Stimulated activated effector memory CD8-positive, alpha-beta T cell treated with anti-CD3 and anti-CD28 coated beads, Interleukin-12 subunit alpha, Interleukin-12 subunit beta, amount 100 ng/mL, for 72 hours (primary cell): ENCODE measurements around the gene GLB1L3.
"Not testable (repeated sequence)": the region's sequence is repeated elsewhere in the genome, so short reads cannot be mapped to it uniquely, and the experiment has no call there.

ENCODE experiments used
- ATAC-seq: fragments of 150-1000 bp; cut with Tn5 transposase; 2 replicates; pipeline ENCODE4 v1.10.0; 2021
- DNase-seq, 2 donors: peaks; one replicate each; pipeline ENCODE4 v3.0.0; 2021 to 2022; ENCODE audit warnings: low spot score in 2 of 2
- H3K27ac Mint-ChIP-seq: one replicate; pipeline ENCODE4 v1.8.0; 2022; ENCODE audit warnings: mild to moderate bottlenecking, mixed read lengths
- H3K36me3 Mint-ChIP-seq: one replicate; pipeline ENCODE4 v1.8.0; 2022; ENCODE audit warnings: mild to moderate bottlenecking, mixed read lengths
- H3K4me1 Mint-ChIP-seq: one replicate; pipeline ENCODE4 v1.8.0; 2022; ENCODE audit warnings: mixed read lengths
- H3K4me3 Mint-ChIP-seq: one replicate; pipeline ENCODE4 v1.8.0; 2022; ENCODE audit warnings: mild to moderate bottlenecking, mixed read lengths
- H3K9me3 Mint-ChIP-seq: one replicate; pipeline ENCODE4 v1.8.0; 2022; ENCODE audit warnings: mixed read lengths

GLB1L3 gene

GRCh38 chr11:134281635-134282034, 5.5 kb downstream of the GLB1L3 start:
- not testable (repeated sequence) for H3K27ac Mint-ChIP-seq, H3K4me3 Mint-ChIP-seq, H3K9me3 Mint-ChIP-seq, H3K4me1 Mint-ChIP-seq, H3K36me3 Mint-ChIP-seq
- peak in 1 of 2 donors; percentile 38 for DNase-seq
- ATAC-seq: peak; percentile 31

DNA sequence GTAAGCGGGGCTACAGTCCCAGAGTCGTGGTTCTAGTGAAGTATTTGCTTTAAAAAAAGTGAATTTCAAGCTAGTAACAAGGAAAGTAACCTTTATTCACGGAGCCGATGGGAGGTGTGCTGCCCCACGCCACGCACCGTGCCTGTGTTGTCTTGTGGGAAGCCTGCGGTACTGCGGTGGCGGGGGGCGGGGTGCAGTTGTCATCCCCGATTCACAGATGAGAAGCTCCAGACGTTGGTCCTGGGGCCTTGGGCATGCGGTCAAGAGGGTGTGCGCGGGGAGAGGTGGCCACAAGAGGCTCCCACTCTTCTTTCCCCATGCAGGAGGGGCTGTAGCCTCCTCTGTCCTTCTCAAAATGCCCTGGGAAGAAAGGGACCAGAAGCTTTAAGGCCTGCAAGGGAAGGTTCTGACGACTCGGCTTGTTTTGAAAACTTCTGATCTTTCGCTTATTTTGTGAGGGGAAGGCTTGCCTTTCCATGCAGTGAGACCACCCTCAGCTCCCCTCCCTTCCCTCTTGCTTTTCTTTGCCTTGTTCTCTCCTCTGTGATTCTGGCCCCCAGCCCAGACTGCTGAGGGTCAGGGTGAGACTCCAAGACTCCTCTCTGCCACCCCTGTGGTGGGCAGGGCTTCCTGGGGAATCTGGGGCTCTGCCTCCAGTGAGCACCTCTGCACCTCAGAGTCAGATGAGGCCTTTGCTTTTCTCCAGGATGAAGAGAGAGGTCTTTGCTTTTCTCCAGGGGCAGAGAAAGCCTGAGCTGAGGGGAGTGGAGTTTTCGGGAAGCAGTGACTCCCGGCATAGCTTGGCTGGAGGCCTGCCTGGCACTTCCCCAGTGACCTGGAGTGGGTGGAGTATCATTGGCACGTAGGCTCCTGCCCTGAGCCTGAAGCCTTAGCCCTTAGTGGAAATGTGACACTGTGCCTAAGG, 6.2 kb downstream of the GLB1L3 start:
- H3K4me3 Mint-ChIP-seq: no peak overlapping the region
- no peaks in the 10 kb centered on the region for H3K36me3 Mint-ChIP-seq
- no peaks in the 10 kb centered on the region for H3K9me3 Mint-ChIP-seq
- ATAC-seq (no peak), DNase-seq (peak in 1 of 2 donors; percentile 38)
- H3K4me1 Mint-ChIP-seq: peaks cover under 1% of the 10 kb centered on the region
- no peak overlapping the region for H3K27ac Mint-ChIP-seq

DNA sequence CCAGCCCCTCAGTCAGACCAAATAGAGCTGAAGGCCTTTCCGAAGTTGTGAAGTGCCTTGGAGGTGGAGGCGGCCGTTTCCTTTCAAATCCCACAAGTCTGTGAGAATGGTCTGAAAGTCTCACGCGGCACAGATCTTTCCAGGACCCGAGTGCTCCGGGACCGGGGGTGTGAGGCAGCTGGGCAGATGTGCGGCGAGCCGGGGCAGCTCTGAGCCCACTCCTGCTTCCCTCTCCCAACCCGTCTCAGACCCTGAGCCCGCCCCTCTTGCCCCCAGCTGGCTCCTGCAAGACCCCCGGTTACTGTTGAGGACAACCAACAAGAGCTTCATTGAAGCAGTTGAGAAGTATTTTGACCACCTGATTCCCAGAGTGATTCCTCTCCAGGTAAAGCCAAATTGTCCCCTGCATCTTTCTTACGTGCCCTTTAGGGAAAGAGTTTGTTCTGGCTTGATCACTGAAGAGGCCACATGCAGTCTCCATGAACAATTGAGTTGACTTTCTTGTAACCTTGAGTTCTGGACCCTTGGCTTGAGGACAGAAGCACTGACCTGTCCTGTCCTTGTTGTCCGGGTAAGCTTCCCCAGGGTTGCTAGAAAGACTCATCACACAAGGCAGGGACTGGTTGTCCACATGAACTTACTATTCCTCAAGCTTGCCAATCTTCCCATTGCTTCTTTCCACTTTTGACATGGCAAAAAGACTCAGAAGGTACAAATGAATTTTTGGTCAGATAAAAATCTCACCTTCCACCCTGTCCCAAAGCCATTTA, 7.5 kb downstream of the GLB1L3 start:
- H3K36me3 Mint-ChIP-seq: no peaks in the 10 kb centered on the region
- no peak for ATAC-seq
- H3K9me3 Mint-ChIP-seq: no peaks in the 10 kb centered on the region
- H3K27ac Mint-ChIP-seq: no peak overlapping the region
- DNase-seq: peak in 1 of 2 donors; percentile 32
- H3K4me1 Mint-ChIP-seq: no peaks in the 10 kb centered on the region
- H3K4me3 Mint-ChIP-seq: no peak overlapping the region

- H3K4me1 Mint-ChIP-seq, H3K4me3 Mint-ChIP-seq, DNase-seq, ATAC-seq, H3K9me3 Mint-ChIP-seq, H3K27ac Mint-ChIP-seq, H3K36me3 Mint-ChIP-seq: not testable (repeated sequence)
Measured at GRCh38 chr11:134284349-134284748, 8.2 kb downstream of the GLB1L3 start.

DNA sequence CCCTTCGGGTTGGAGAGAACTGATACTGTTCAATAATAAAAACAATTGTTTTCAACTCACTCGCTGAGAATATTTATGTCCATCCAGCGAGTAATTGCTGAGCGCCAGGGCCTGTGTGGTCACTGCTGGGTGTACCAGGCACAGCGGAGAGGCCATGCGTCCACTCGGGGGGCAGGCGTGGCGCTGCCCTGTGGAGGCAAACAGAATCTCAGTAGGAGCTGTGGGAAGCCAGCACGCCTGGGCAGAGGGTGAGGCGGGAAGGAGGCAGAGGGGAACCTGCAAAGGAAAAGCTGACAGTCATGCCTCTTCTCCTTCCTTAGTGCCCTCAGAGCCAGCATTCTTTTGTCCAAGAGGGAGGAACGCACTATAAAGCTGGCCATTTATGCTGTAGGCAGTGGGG, 11.4 kb downstream of the GLB1L3 start:
- Mint-ChIP-seq H3K9me3 (no peaks in the 10 kb centered on the region), H3K4me1 (no peaks in the 10 kb centered on the region), H3K27ac (no peak overlapping the region), H3K36me3 (no peaks in the 10 kb centered on the region), H3K4me3 (no peak overlapping the region)
- DNase-seq (no peak), ATAC-seq (no peak)

DNA sequence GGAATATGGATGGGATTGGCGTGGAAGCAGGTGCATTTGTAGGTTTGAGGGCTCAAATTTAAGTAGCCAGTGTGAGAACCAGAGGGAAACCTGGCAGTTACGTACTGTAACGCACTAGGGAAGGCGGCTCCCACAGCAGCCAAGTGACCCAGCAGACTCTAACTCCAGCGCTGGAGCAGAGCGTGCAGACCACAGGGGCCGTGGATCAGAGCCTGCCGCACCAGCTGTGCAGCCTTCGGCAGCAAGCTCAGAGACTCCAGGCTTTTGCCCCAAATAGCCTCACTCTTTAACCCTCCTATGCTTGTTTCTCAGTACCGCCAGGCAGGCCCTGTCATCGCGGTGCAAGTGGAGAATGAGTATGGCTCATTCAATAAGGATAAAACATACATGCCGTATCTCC, 12.3 kb downstream of the GLB1L3 start:
- Mint-ChIP-seq H3K9me3 (no peaks in the 10 kb centered on the region), H3K4me3 (no peak overlapping the region), H3K36me3 (no peaks in the 10 kb centered on the region), H3K4me1 (no peaks in the 10 kb centered on the region), H3K27ac (no peak overlapping the region)
- no peak for ATAC-seq
- no peak for DNase-seq

GRCh38 chr11:134289167-134289566, 13.0 kb downstream of the GLB1L3 start:
- Mint-ChIP-seq H3K4me3 (no peak overlapping the region), H3K4me1 (peaks cover under 1% of the 10 kb centered on the region), H3K36me3 (no peaks in the 10 kb centered on the region), H3K9me3 (no peaks in the 10 kb centered on the region), H3K27ac (no peak overlapping the region)
- DNase-seq (no peak), ATAC-seq (no peak)

DNA sequence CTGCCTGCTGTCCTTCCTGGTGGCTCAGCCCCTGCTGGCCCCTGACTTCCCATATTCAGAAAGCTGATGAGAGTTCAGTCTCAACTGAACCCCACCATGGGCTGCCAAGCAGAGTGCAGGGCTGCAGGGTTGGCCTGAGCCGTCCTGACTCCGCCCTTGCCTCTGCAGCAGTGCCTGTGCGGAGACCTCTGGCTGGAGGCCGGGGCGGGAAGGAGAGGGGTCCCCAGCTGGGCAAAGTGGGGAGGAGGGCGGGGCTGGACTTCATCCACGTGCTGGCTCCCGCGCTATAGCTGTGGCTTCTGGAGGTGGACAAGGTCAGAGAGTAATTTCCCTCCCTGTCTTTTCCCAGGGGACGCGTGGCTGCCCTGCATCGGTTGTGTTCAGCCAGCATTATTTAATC, 13.6 kb downstream of the GLB1L3 start:
- no peak for DNase-seq
- peaks cover 7% of the 10 kb centered on the region for H3K4me1 Mint-ChIP-seq
- no peaks in the 10 kb centered on the region for H3K9me3 Mint-ChIP-seq
- peaks cover 4% of the 10 kb centered on the region for H3K36me3 Mint-ChIP-seq
- no peak overlapping the region for H3K27ac Mint-ChIP-seq
- no peak overlapping the region for H3K4me3 Mint-ChIP-seq
- ATAC-seq: no peak

DNA sequence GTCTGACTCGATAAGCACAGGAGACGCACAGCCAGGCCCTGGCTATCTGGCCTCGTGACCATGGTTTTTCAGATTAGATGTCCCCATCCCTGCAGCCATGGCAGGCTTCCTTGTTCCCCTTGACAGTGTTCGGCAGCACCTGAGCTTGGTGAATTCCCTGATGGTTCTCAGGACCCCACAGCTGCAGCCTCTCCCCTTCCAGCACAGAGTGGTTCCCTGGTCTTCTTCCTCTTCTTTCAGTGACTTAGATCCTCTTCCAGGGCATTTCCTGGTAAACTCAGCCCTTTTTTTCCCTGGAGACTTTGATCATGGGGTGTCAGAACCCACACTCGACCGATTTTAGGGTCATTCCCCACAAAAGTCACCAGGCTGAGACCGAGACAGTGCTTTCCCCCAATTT, 14.5 kb downstream of the GLB1L3 start:
- Mint-ChIP-seq H3K27ac (no peak overlapping the region), H3K4me1 (peaks cover 7% of the 10 kb centered on the region), H3K9me3 (no peaks in the 10 kb centered on the region), H3K36me3 (peaks cover 4% of the 10 kb centered on the region), H3K4me3 (no peak overlapping the region)
- ATAC-seq (no peak), DNase-seq (no peak)

GRCh38 chr11:134291196-134291595, 15.0 kb downstream of the GLB1L3 start:
- Mint-ChIP-seq H3K36me3 (peaks cover 4% of the 10 kb centered on the region), H3K4me3 (no peak overlapping the region), H3K4me1 (peaks cover 7% of the 10 kb centered on the region), H3K27ac (no peak overlapping the region), H3K9me3 (no peaks in the 10 kb centered on the region)
- DNase-seq (no peak), ATAC-seq (no peak)

- DNase-seq (no peak), ATAC-seq (no peak)
- Mint-ChIP-seq H3K36me3 (peaks cover 4% of the 10 kb centered on the region), H3K9me3 (no peaks in the 10 kb centered on the region), H3K27ac (no peak overlapping the region), H3K4me3 (no peak overlapping the region), H3K4me1 (peaks cover 7% of the 10 kb centered on the region)
Measured at GRCh38 chr11:134292661-134293060, 16.5 kb downstream of the GLB1L3 start.

GRCh38 chr11:134293119-134294113, 17.2 kb downstream of the GLB1L3 start:
- peaks cover 4% of the 10 kb centered on the region for H3K36me3 Mint-ChIP-seq
- no peak overlapping the region for H3K27ac Mint-ChIP-seq
- no peak for DNase-seq
- peaks cover 7% of the 10 kb centered on the region for H3K4me1 Mint-ChIP-seq
- H3K4me3 Mint-ChIP-seq: no peak overlapping the region
- no peaks in the 10 kb centered on the region for H3K9me3 Mint-ChIP-seq
- ATAC-seq: no peak

- no peaks in the 10 kb centered on the region for H3K9me3 Mint-ChIP-seq
- peaks cover 4% of the 10 kb centered on the region for H3K36me3 Mint-ChIP-seq
- H3K27ac Mint-ChIP-seq: no peak overlapping the region
- no peak overlapping the region for H3K4me3 Mint-ChIP-seq
- peak; percentile 96 for ATAC-seq
- no peak for DNase-seq
- peaks cover 7% of the 10 kb centered on the region for H3K4me1 Mint-ChIP-seq
Measured at GRCh38 chr11:134294664-134295063, 18.5 kb downstream of the GLB1L3 start.

- Mint-ChIP-seq H3K27ac (no peak overlapping the region), H3K9me3 (peaks cover 3% of the 10 kb centered on the region), H3K4me1 (no peaks in the 10 kb centered on the region), H3K36me3 (peaks cover 14% of the 10 kb centered on the region), H3K4me3 (no peak overlapping the region)
- ATAC-seq (no peak), DNase-seq (no peak)
Measured at GRCh38 chr11:134312223-134312622, 36.0 kb downstream of the GLB1L3 start.

GRCh38 chr11:134312807-134313206, 36.6 kb downstream of the GLB1L3 start:
- no peak overlapping the region for H3K4me3 Mint-ChIP-seq
- peaks cover 11% of the 10 kb centered on the region for H3K36me3 Mint-ChIP-seq
- no peak for ATAC-seq
- H3K27ac Mint-ChIP-seq: no peak overlapping the region
- DNase-seq: no peak
- peaks cover 3% of the 10 kb centered on the region for H3K9me3 Mint-ChIP-seq
- H3K4me1 Mint-ChIP-seq: no peaks in the 10 kb centered on the region
